Adrenal gland (tissue), 5 donors: ENCODE measurements around the gene NCAM2.

Experiments
- POLR2A ChIP-seq, 2 donors: fragments of 450-650 bp; IDR thresholded peaks; one replicate each; pipeline ENCODE4 v1.6.1; 2017; ENCODE audit warnings: antibody characterized with exemption in 2 of 2, mild to moderate bottlenecking in 2 of 2, moderate library complexity in 1 of 2
- TF ChIP-seq, protein P1 (sequence below), 6 experiments: fragments of 450-650 bp in 4 of 6; fragments of 200-600 bp in 2 of 6; sonication (generic) in 1 of 6; IDR thresholded peaks; 1 replicate in 5 of 6; 2 replicates in 1 of 6; pipeline versions ENCODE4 v1.5.1 to v1.8.0; 2016 to 2021; ENCODE audit warnings: antibody characterized with exemption in 6 of 6, mild to moderate bottlenecking in 2 of 6, moderate library complexity in 1 of 6
- donor health status: DM: no; HTN: no; CAD: no.

DNA sequence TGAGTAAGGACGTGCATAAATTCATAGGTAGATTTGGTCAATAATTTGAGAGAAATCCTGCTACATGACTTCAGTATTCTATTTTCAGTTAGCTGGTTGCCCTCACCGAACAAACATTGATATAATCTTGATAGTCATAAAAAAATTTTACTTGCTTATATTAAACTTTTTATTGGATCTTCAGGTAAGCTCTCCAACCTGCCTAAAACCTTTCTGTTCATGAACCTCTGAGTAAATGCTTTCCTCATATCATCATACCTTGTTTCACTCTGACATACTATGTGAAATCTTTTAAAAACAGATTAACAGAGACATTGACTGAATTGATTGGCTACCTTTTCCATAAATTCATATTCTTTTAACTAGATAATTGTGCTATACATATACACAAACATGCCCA is 299.0 kb downstream of the NCAM2 start:
- TF ChIP-seq, protein P1, sequence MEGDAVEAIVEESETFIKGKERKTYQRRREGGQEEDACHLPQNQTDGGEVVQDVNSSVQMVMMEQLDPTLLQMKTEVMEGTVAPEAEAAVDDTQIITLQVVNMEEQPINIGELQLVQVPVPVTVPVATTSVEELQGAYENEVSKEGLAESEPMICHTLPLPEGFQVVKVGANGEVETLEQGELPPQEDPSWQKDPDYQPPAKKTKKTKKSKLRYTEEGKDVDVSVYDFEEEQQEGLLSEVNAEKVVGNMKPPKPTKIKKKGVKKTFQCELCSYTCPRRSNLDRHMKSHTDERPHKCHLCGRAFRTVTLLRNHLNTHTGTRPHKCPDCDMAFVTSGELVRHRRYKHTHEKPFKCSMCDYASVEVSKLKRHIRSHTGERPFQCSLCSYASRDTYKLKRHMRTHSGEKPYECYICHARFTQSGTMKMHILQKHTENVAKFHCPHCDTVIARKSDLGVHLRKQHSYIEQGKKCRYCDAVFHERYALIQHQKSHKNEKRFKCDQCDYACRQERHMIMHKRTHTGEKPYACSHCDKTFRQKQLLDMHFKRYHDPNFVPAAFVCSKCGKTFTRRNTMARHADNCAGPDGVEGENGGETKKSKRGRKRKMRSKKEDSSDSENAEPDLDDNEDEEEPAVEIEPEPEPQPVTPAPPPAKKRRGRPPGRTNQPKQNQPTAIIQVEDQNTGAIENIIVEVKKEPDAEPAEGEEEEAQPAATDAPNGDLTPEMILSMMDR (IDR thresholded peaks at IDR 0.05), result no peak
- TF ChIP-seq POLR2A (IDR thresholded peaks at IDR 0.05), result no peak
